ENCODE data around the gene ARHGAP24.
"Not testable (repeated sequence)": the region's sequence is repeated elsewhere in the genome, so short reads cannot be mapped to it uniquely, and the experiment has no call there.

ARHGAP24 gene

GRCh38 chr4:85867271-85867670, 392.3 kb downstream of the ARHGAP24 start:
- no peak for DNase-seq

- no peak for DNase-seq
These were observed 394.2 kb downstream of the ARHGAP24 start for GRCh38 chr4:85869181-85869580.

GRCh38 chr4:85870298-85871083, 395.5 kb downstream of the ARHGAP24 start:
- no peak for DNase-seq

- DNase-seq: no peak
These were observed 398.6 kb downstream of the ARHGAP24 start for GRCh38 chr4:85873566-85873965.

- no peak for DNase-seq
These were observed 404.6 kb downstream of the ARHGAP24 start for GRCh38 chr4:85879518-85879917.

GRCh38 chr4:85883180-85883579, 408.2 kb downstream of the ARHGAP24 start:
- no peak for DNase-seq

- no peak for DNase-seq
These were observed 409.3 kb downstream of the ARHGAP24 start for GRCh38 chr4:85884251-85884650.

GRCh38 chr4:85886665-85887064, 411.7 kb downstream of the ARHGAP24 start:
- DNase-seq: no peak

GRCh38 chr4:85889314-85889713, 414.4 kb downstream of the ARHGAP24 start:
- no peak for DNase-seq

GRCh38 chr4:85895755-85896154, 420.8 kb downstream of the ARHGAP24 start:
- DNase-seq: no peak

GRCh38 chr4:85898231-85898630, 423.3 kb downstream of the ARHGAP24 start:
- no peak for DNase-seq

- no peak for DNase-seq
These were observed 426.6 kb downstream of the ARHGAP24 start for GRCh38 chr4:85901500-85901899.

- DNase-seq: not testable (repeated sequence)
These were observed 427.7 kb downstream of the ARHGAP24 start for GRCh38 chr4:85902647-85903046.

- no peak for DNase-seq
These were observed 430.8 kb downstream of the ARHGAP24 start for GRCh38 chr4:85905761-85906160.

- DNase-seq: no peak
These were observed 432.1 kb downstream of the ARHGAP24 start for GRCh38 chr4:85907001-85907400.

- DNase-seq: no peak
These were observed 434.9 kb downstream of the ARHGAP24 start for GRCh38 chr4:85909851-85910250.

GRCh38 chr4:85910985-85911384, 436.0 kb downstream of the ARHGAP24 start:
- no peak for DNase-seq

GRCh38 chr4:85913931-85914694, 439.2 kb downstream of the ARHGAP24 start:
- no peak for DNase-seq

- not testable (repeated sequence) for DNase-seq
These were observed 440.6 kb downstream of the ARHGAP24 start for GRCh38 chr4:85915570-85915969.

- no peak for DNase-seq
These were observed 444.4 kb downstream of the ARHGAP24 start for GRCh38 chr4:85919200-85919887.

GRCh38 chr4:85925071-85925470, 450.1 kb downstream of the ARHGAP24 start:
- no peak for DNase-seq

- DNase-seq: no peak
These were observed 454.0 kb downstream of the ARHGAP24 start for GRCh38 chr4:85928775-85929591.
